Glomerular endothelial cell (primary cell): Measurements from ENCODE around the gene CRYBG1. TPM values are rescaled to one million over a fixed set of nuclear protein-coding genes. Genes with fewer than 3 reads are reported as not detected.

ENCODE experiments used
- DNase-seq: peaks from one replicate; pipeline ENCODE4 v3.0.0-alpha.2; 2011; ENCODE audit warnings: low read depth, low spot score; ENCODE audit errors: extremely low read depth
- total RNA-seq: library from RNA; depleted of rRNA; stranded (reverse); fragments of >200 nt; gene quantifications from 2 replicates; pipeline ENCODE4 v1.2.3, GENCODE V29; 2015

CRYBG1 gene
- total RNA-seq, 1 donor from 2014 or later = 47.8 TPM

GRCh38 chr6:106417572-106418147, 57.1 kb downstream of the CRYBG1 start:
- no peak for DNase-seq

- no peak for DNase-seq
These were observed 59.5 kb downstream of the CRYBG1 start for GRCh38 chr6:106419900-106420613.

- DNase-seq = no peak
These were observed 61.0 kb downstream of the CRYBG1 start for GRCh38 chr6:106421496-106421895.

GRCh38 chr6:106422534-106422933, 62.0 kb downstream of the CRYBG1 start:
- no peak for DNase-seq

GRCh38 chr6:106425382-106425781, 64.9 kb downstream of the CRYBG1 start:
- DNase-seq = no peak

- no peak for DNase-seq
These were observed 65.9 kb downstream of the CRYBG1 start for GRCh38 chr6:106426250-106426970.

GRCh38 chr6:106430466-106430865, 69.9 kb downstream of the CRYBG1 start:
- no peak for DNase-seq

- DNase-seq = no peak
These were observed 70.9 kb downstream of the CRYBG1 start for GRCh38 chr6:106431405-106431804.

- no peak for DNase-seq
These were observed 71.5 kb downstream of the CRYBG1 start for GRCh38 chr6:106431972-106432371.

- DNase-seq = no peak
These were observed 74.0 kb downstream of the CRYBG1 start for GRCh38 chr6:106434530-106434929.

- no peak for DNase-seq
These were observed 78.9 kb downstream of the CRYBG1 start for GRCh38 chr6:106439459-106439858.

GRCh38 chr6:106440546-106440945, 80.0 kb downstream of the CRYBG1 start:
- DNase-seq = no peak

- DNase-seq = no peak
These were observed 81.9 kb downstream of the CRYBG1 start for GRCh38 chr6:106442395-106442794.

GRCh38 chr6:106444777-106445507, 84.4 kb downstream of the CRYBG1 start:
- DNase-seq = peak; percentile 23

- no peak for DNase-seq
These were observed 85.0 kb downstream of the CRYBG1 start for GRCh38 chr6:106445508-106445878.

- no peak for DNase-seq
These were observed 85.9 kb downstream of the CRYBG1 start for GRCh38 chr6:106446287-106446885.

- no peak for DNase-seq
These were observed 86.5 kb downstream of the CRYBG1 start for GRCh38 chr6:106446983-106447382.

GRCh38 chr6:106448000-106448426, 87.5 kb downstream of the CRYBG1 start:
- DNase-seq = no peak

- no peak for DNase-seq
These were observed 90.1 kb downstream of the CRYBG1 start for GRCh38 chr6:106450653-106451052.

GRCh38 chr6:106451439-106451838, 90.9 kb downstream of the CRYBG1 start:
- DNase-seq = no peak

- DNase-seq = no peak
These were observed 92.1 kb downstream of the CRYBG1 start for GRCh38 chr6:106452628-106453027.
